Activated CD8-positive, alpha-beta memory T cell treated with anti-CD3 and anti-CD28 coated beads, Interleukin-2, amount 10 ng/mL, durations not matched to agents 7 days and 5 days (primary cell): ENCODE data around the gene TMEM94. TPM values are rescaled to one million over a fixed set of nuclear protein-coding genes. Genes with fewer than 3 reads are reported as not detected.
"Not testable (repeated sequence)": the region's sequence is repeated elsewhere in the genome, so short reads cannot be mapped to it uniquely, and the experiment has no call there.

Source experiments
- ATAC-seq: fragments of 150-1000 bp; cut with Tn5 transposase; one replicate; pipeline ENCODE4 v1.10.0; 2021; ENCODE audit warnings: moderate library complexity
- CTCF ChIA-PET: fragments of 350-600 bp; sonication (Branson Sonifier 250); formaldehyde crosslinking; loops from one replicate; lab custom pipeline; 2021; ENCODE audit warnings: antibody characterized with exemption; lab: Charles Lee
- DNase-seq: peaks from one replicate; pipeline ENCODE4 v3.0.0-alpha.2; 2020
- H3K27ac Mint-ChIP-seq: one replicate; pipeline ENCODE4 v1.8.0; 2021; ENCODE audit warnings: mild to moderate bottlenecking, mixed read lengths
- H3K27me3 Mint-ChIP-seq: one replicate; pipeline ENCODE4 v1.8.0; 2021; ENCODE audit warnings: mixed read lengths
- H3K36me3 Mint-ChIP-seq: one replicate; pipeline ENCODE4 v1.8.0; 2021; ENCODE audit warnings: mild to moderate bottlenecking, mixed read lengths
- H3K4me1 Mint-ChIP-seq: one replicate; pipeline ENCODE4 v1.8.0; 2021; ENCODE audit warnings: mixed read lengths
- H3K4me3 Mint-ChIP-seq: one replicate; pipeline ENCODE4 v1.8.0; 2021; ENCODE audit warnings: mild to moderate bottlenecking, moderate library complexity, mixed read lengths
- H3K9me3 Mint-ChIP-seq: one replicate; pipeline ENCODE4 v1.8.0; 2022; ENCODE audit warnings: low read depth, mixed read lengths
- total RNA-seq, 2 experiments: library from RNA; stranded (reverse); gene quantifications; one replicate each; pipeline ENCODE4 v1.2.3, GENCODE V29; 2021

TMEM94 gene
- total RNA-seq, 2 experiments from 2014 or later, result 83.7 to 106 TPM

GRCh38 chr17:75514299-75514918 is 58.0 kb downstream of the TMEM94 start:
- DNase-seq (no peak), ATAC-seq (no peak)
- peaks cover 8% of the 10 kb centered on the region for H3K36me3 Mint-ChIP-seq
- peaks cover 21% of the 10 kb centered on the region for H3K4me1 Mint-ChIP-seq
- H3K9me3 Mint-ChIP-seq, result no peaks in the 10 kb centered on the region
- H3K4me3 Mint-ChIP-seq, result peak overlapping the region; percentile 28
- CTCF ChIA-PET, result interaction anchor here (0.8 to 0.9 kb wide), 2 partner anchors 11 to 92 kb away, joined by 3 to 5 read pairs; no protein-coding TSS in a partner anchor
- no peaks in the 10 kb centered on the region for H3K27me3 Mint-ChIP-seq
- H3K27ac Mint-ChIP-seq, result no peak overlapping the region

- Mint-ChIP-seq H3K4me1 (peaks cover 24% of the 10 kb centered on the region), H3K9me3 (no peaks in the 10 kb centered on the region), H3K27ac (no peak overlapping the region), H3K27me3 (no peaks in the 10 kb centered on the region), H3K4me3 (peak overlapping the region; percentile 69), H3K36me3 (peaks cover 13% of the 10 kb centered on the region)
- ATAC-seq (no peak), DNase-seq (no peak)
- CTCF ChIA-PET, result interaction anchor here (0.9 kb wide), 1 partner anchor 93 kb away, joined by 5 read pairs; no protein-coding TSS in a partner anchor
These were observed 58.6 kb downstream of the TMEM94 start for GRCh38 chr17:75514919-75515495.

- peak; percentile 88 for DNase-seq
- H3K9me3 Mint-ChIP-seq, result no peaks in the 10 kb centered on the region
- peaks cover 24% of the 10 kb centered on the region for H3K4me1 Mint-ChIP-seq
- CTCF ChIA-PET, result interaction anchor here (0.6 to 4.2 kb wide), 26 partner anchors 9 to 314 kb away, joined by 3 to 27 read pairs (median 6); partner anchors contain the start of genes GRB2, LLGL2, MYO15B and TMEM94
- peak; percentile 56 for ATAC-seq
- H3K27me3 Mint-ChIP-seq, result no peaks in the 10 kb centered on the region
- peak within 1 kb of the TSS; percentile 69 for H3K4me3 Mint-ChIP-seq
- H3K27ac Mint-ChIP-seq, result no peak within 1 kb of the TSS
- peaks cover 13% of the 10 kb centered on the region for H3K36me3 Mint-ChIP-seq
These were observed 59.2 kb downstream of the TMEM94 start, which contains the start of gene CASKIN2 for GRCh38 chr17:75515496-75516254. Gene CASKIN2, minus strand, starts transcription at chr17:75515537. Its CDS starts 1,733 bp downstream, at chr17:75513804.

GRCh38 chr17:75516255-75516618 is 59.8 kb downstream of the TMEM94 start, which contains the start of gene TSEN54:
Gene TSEN54, plus strand, starts transcription at chr17:75516528. Its CDS starts 33 bp downstream, at chr17:75516561.
- Mint-ChIP-seq H3K27me3 (no peaks in the 10 kb centered on the region), H3K9me3 (no peaks in the 10 kb centered on the region), H3K36me3 (peaks cover 14% of the 10 kb centered on the region), H3K27ac (peak within 1 kb of the TSS; percentile 87), H3K4me3 (peak within 1 kb of the TSS; percentile 88), H3K4me1 (peaks cover 24% of the 10 kb centered on the region)
- CTCF ChIA-PET, result interaction anchor here (0.6 to 4.2 kb wide), 32 partner anchors 9 to 314 kb away, joined by 3 to 27 read pairs (median 4); partner anchors contain the start of genes GRB2, LLGL2, MYO15B and TMEM94
- ATAC-seq (peak; percentile 83), DNase-seq (peak; percentile 97)

GRCh38 chr17:75516619-75517296 is 60.3 kb downstream of the TMEM94 start:
- Mint-ChIP-seq H3K27ac (peak overlapping the region; percentile 87), H3K4me3 (peak overlapping the region; percentile 88)

GRCh38 chr17:75517297-75517865 is 60.9 kb downstream of the TMEM94 start:
- CTCF ChIA-PET, result interaction anchor here (0.7 to 4.2 kb wide), 16 partner anchors 8 to 246 kb away, joined by 3 to 27 read pairs (median 6); partner anchors contain the start of genes LLGL2, MIF4GD, MYO15B and SMIM5
- peaks cover 24% of the 10 kb centered on the region for H3K4me1 Mint-ChIP-seq
- peaks cover 19% of the 10 kb centered on the region for H3K36me3 Mint-ChIP-seq
- H3K9me3 Mint-ChIP-seq, result no peaks in the 10 kb centered on the region
- peak overlapping the region; percentile 88 for H3K4me3 Mint-ChIP-seq
- ATAC-seq (no peak), DNase-seq (peak; percentile 72)
- peak overlapping the region; percentile 87 for H3K27ac Mint-ChIP-seq
- no peaks in the 10 kb centered on the region for H3K27me3 Mint-ChIP-seq

More at GRCh38 chr17:75516619-75517296, 60.3 kb downstream of the TMEM94 start:
- Mint-ChIP-seq H3K36me3 (peaks cover 15% of the 10 kb centered on the region), H3K27me3 (no peaks in the 10 kb centered on the region), H3K4me1 (peaks cover 24% of the 10 kb centered on the region), H3K9me3 (no peaks in the 10 kb centered on the region)
- CTCF ChIA-PET, result interaction anchor here (0.6 to 4.2 kb wide), 32 partner anchors 8 to 315 kb away, joined by 3 to 27 read pairs (median 4); partner anchors contain the start of genes GRB2, LLGL2, MYO15B and TMEM94
- ATAC-seq, result peak; percentile 20
- DNase-seq, result peak; percentile 63

GRCh38 chr17:75518201-75518600 is 61.8 kb downstream of the TMEM94 start:
- Mint-ChIP-seq H3K4me1 (peaks cover 24% of the 10 kb centered on the region), H3K27ac (peak overlapping the region; percentile 87), H3K9me3 (no peaks in the 10 kb centered on the region), H3K27me3 (no peaks in the 10 kb centered on the region), H3K36me3 (peaks cover 24% of the 10 kb centered on the region), H3K4me3 (peak overlapping the region; percentile 88)
- CTCF ChIA-PET, result interaction anchor here (0.7 to 4.2 kb wide), 15 partner anchors 9 to 247 kb away, joined by 3 to 27 read pairs (median 4); partner anchors contain the start of genes MIF4GD, MYO15B, SMIM5 and TMEM94
- DNase-seq, result peak; percentile 83
- ATAC-seq, result peak; percentile 44

- H3K27ac Mint-ChIP-seq, result peak overlapping the region; percentile 87
These were observed 62.6 kb downstream of the TMEM94 start for GRCh38 chr17:75518983-75519537.

GRCh38 chr17:75520413-75520812 is 64.0 kb downstream of the TMEM94 start:
- DNase-seq, H3K27ac Mint-ChIP-seq, ATAC-seq, CTCF ChIA-PET, H3K9me3 Mint-ChIP-seq, H3K27me3 Mint-ChIP-seq, H3K4me3 Mint-ChIP-seq: not testable (repeated sequence)
- Mint-ChIP-seq H3K4me1 (peaks cover 28% of the 10 kb centered on the region), H3K36me3 (peaks cover 24% of the 10 kb centered on the region)

More at GRCh38 chr17:75518983-75519537, 62.6 kb downstream of the TMEM94 start:
- H3K4me3 Mint-ChIP-seq, result no peak overlapping the region
- peaks cover 24% of the 10 kb centered on the region for H3K4me1 Mint-ChIP-seq
- ATAC-seq, result no peak
- peaks cover 24% of the 10 kb centered on the region for H3K36me3 Mint-ChIP-seq
- CTCF ChIA-PET, result interaction anchor here (0.7 to 4.2 kb wide), 10 partner anchors 8 to 249 kb away, joined by 3 to 27 read pairs (median 5); partner anchors contain the start of genes MYO15B, SMIM5 and TMEM94
- no peaks in the 10 kb centered on the region for H3K9me3 Mint-ChIP-seq
- DNase-seq, result no peak
- H3K27me3 Mint-ChIP-seq, result no peaks in the 10 kb centered on the region

- Mint-ChIP-seq H3K36me3 (peaks cover 24% of the 10 kb centered on the region), H3K9me3 (no peaks in the 10 kb centered on the region), H3K27me3 (peaks cover under 1% of the 10 kb centered on the region), H3K4me1 (peaks cover 31% of the 10 kb centered on the region), H3K27ac (no peak overlapping the region), H3K4me3 (no peak overlapping the region)
- ATAC-seq (no peak), DNase-seq (no peak)
- CTCF ChIA-PET, result interaction anchor here (1.2 kb wide), 1 partner anchor 112 kb away, joined by 3 read pairs; the partner anchor contains the start of gene SMIM5
These were observed 64.9 kb downstream of the TMEM94 start for GRCh38 chr17:75521290-75521689.

GRCh38 chr17:75521951-75522727 is 65.7 kb downstream of the TMEM94 start:
- H3K4me3 Mint-ChIP-seq, result no peak overlapping the region
- H3K4me1 Mint-ChIP-seq, result peaks cover 39% of the 10 kb centered on the region
- H3K27me3 Mint-ChIP-seq, result peaks cover 6% of the 10 kb centered on the region
- no peaks in the 10 kb centered on the region for H3K9me3 Mint-ChIP-seq
- H3K27ac Mint-ChIP-seq, result no peak overlapping the region
- CTCF ChIA-PET, result interaction anchor here (0.9 to 1.2 kb wide), 3 partner anchors 12 to 111 kb away, joined by 3 to 4 read pairs (median 3); partner anchors contain the start of gene SMIM5
- peaks cover 24% of the 10 kb centered on the region for H3K36me3 Mint-ChIP-seq
- ATAC-seq (no peak), DNase-seq (no peak)
